Activated naive CD4-positive, alpha-beta T cell treated with anti-CD3 and anti-CD28 coated beads, Interleukin-2, amount 50 U/mL, for 24 hours (primary cell): ENCODE measurements around the gene CERS4.
"Not testable (repeated sequence)": the region's sequence is repeated elsewhere in the genome, so short reads cannot be mapped to it uniquely, and the experiment has no call there.

ENCODE experiments used
- H3K27ac Mint-ChIP-seq: one replicate; pipeline ENCODE4 v1.8.0; 2021; ENCODE audit warnings: mild to moderate bottlenecking, mixed read lengths
- H3K27me3 Mint-ChIP-seq: one replicate; pipeline ENCODE4 v1.8.0; 2021; ENCODE audit warnings: mixed read lengths
- H3K36me3 Mint-ChIP-seq: one replicate; pipeline ENCODE4 v1.8.0; 2021; ENCODE audit warnings: mixed read lengths
- H3K4me1 Mint-ChIP-seq: one replicate; pipeline ENCODE4 v1.8.0; 2021; ENCODE audit warnings: mixed read lengths
- H3K4me3 Mint-ChIP-seq: one replicate; pipeline ENCODE4 v1.8.0; 2021; ENCODE audit warnings: mild to moderate bottlenecking, mixed read lengths
- H3K9me3 Mint-ChIP-seq: one replicate; pipeline ENCODE4 v1.8.0; 2021; ENCODE audit warnings: mixed read lengths

The CERS4 gene

GRCh38 chr19:8206147-8207087, 2.8 kb upstream of the CERS4 start:
- no peaks in the 10 kb centered on the region for H3K27me3 Mint-ChIP-seq

GRCh38 chr19:8207326-8207725, 1.8 kb upstream of the CERS4 start:
- H3K36me3 Mint-ChIP-seq, H3K27me3 Mint-ChIP-seq, H3K4me3 Mint-ChIP-seq, H3K9me3 Mint-ChIP-seq, H3K27ac Mint-ChIP-seq: not testable (repeated sequence)
- H3K4me1 Mint-ChIP-seq = peaks cover 16% of the 10 kb centered on the region

More at GRCh38 chr19:8206147-8207087, 2.8 kb upstream of the CERS4 start:
- no peaks in the 10 kb centered on the region for H3K36me3 Mint-ChIP-seq
- H3K4me3 Mint-ChIP-seq = no peak overlapping the region
- H3K27ac Mint-ChIP-seq = no peak overlapping the region
- H3K4me1 Mint-ChIP-seq = peaks cover 9% of the 10 kb centered on the region
- H3K9me3 Mint-ChIP-seq = no peaks in the 10 kb centered on the region

GRCh38 chr19:8208119-8208921, 850 bp upstream of the CERS4 start:
- H3K4me3 Mint-ChIP-seq = peak overlapping the region; percentile 68
- no peak overlapping the region for H3K27ac Mint-ChIP-seq
- H3K36me3 Mint-ChIP-seq = peaks cover 2% of the 10 kb centered on the region
- no peaks in the 10 kb centered on the region for H3K27me3 Mint-ChIP-seq
- peaks cover 19% of the 10 kb centered on the region for H3K4me1 Mint-ChIP-seq
- H3K9me3 Mint-ChIP-seq = no peaks in the 10 kb centered on the region

- peak overlapping the region; percentile 97 for H3K4me3 Mint-ChIP-seq
- H3K27me3 Mint-ChIP-seq = no peaks in the 10 kb centered on the region
- peaks cover 30% of the 10 kb centered on the region for H3K4me1 Mint-ChIP-seq
- H3K9me3 Mint-ChIP-seq = no peaks in the 10 kb centered on the region
- peak overlapping the region; percentile 94 for H3K27ac Mint-ChIP-seq
- H3K36me3 Mint-ChIP-seq = peaks cover 2% of the 10 kb centered on the region
These were observed 550 bp downstream of the CERS4 start for GRCh38 chr19:8209462-8210378.

GRCh38 chr19:8210421-8211101, 1.4 kb downstream of the CERS4 start:
- H3K27me3 Mint-ChIP-seq = no peaks in the 10 kb centered on the region
- H3K4me3 Mint-ChIP-seq = peak overlapping the region; percentile 97
- H3K4me1 Mint-ChIP-seq = peaks cover 30% of the 10 kb centered on the region
- H3K36me3 Mint-ChIP-seq = peaks cover 2% of the 10 kb centered on the region
- no peaks in the 10 kb centered on the region for H3K9me3 Mint-ChIP-seq
- peak overlapping the region; percentile 94 for H3K27ac Mint-ChIP-seq

- no peak overlapping the region for H3K27ac Mint-ChIP-seq
- H3K36me3 Mint-ChIP-seq = peaks cover 4% of the 10 kb centered on the region
- no peaks in the 10 kb centered on the region for H3K27me3 Mint-ChIP-seq
- no peaks in the 10 kb centered on the region for H3K9me3 Mint-ChIP-seq
- peaks cover 34% of the 10 kb centered on the region for H3K4me1 Mint-ChIP-seq
- no peak overlapping the region for H3K4me3 Mint-ChIP-seq
These were observed 3.0 kb downstream of the CERS4 start for GRCh38 chr19:8212212-8212611.

- H3K27ac Mint-ChIP-seq = no peak overlapping the region
- no peaks in the 10 kb centered on the region for H3K27me3 Mint-ChIP-seq
- peaks cover 34% of the 10 kb centered on the region for H3K4me1 Mint-ChIP-seq
- H3K9me3 Mint-ChIP-seq = no peaks in the 10 kb centered on the region
- no peak overlapping the region for H3K4me3 Mint-ChIP-seq
- peaks cover 4% of the 10 kb centered on the region for H3K36me3 Mint-ChIP-seq
These were observed 3.7 kb downstream of the CERS4 start for GRCh38 chr19:8212916-8213315.

GRCh38 chr19:8213827-8214672, 4.9 kb downstream of the CERS4 start:
- peaks cover 4% of the 10 kb centered on the region for H3K36me3 Mint-ChIP-seq
- peaks cover 34% of the 10 kb centered on the region for H3K4me1 Mint-ChIP-seq
- H3K27me3 Mint-ChIP-seq = no peaks in the 10 kb centered on the region
- H3K27ac Mint-ChIP-seq = no peak overlapping the region
- no peak overlapping the region for H3K4me3 Mint-ChIP-seq
- H3K9me3 Mint-ChIP-seq = no peaks in the 10 kb centered on the region

GRCh38 chr19:8214802-8215201, 5.6 kb downstream of the CERS4 start:
- Mint-ChIP-seq H3K4me1 (peaks cover 32% of the 10 kb centered on the region), H3K4me3 (no peak overlapping the region), H3K36me3 (peaks cover 4% of the 10 kb centered on the region), H3K27ac (no peak overlapping the region), H3K27me3 (no peaks in the 10 kb centered on the region), H3K9me3 (no peaks in the 10 kb centered on the region)

GRCh38 chr19:8215783-8216182, 6.6 kb downstream of the CERS4 start:
- Mint-ChIP-seq H3K36me3 (peaks cover 4% of the 10 kb centered on the region), H3K4me3 (no peak overlapping the region), H3K4me1 (peaks cover 25% of the 10 kb centered on the region), H3K27ac (no peak overlapping the region), H3K9me3 (no peaks in the 10 kb centered on the region), H3K27me3 (no peaks in the 10 kb centered on the region)

GRCh38 chr19:8216357-8216756, 7.2 kb downstream of the CERS4 start:
- no peaks in the 10 kb centered on the region for H3K27me3 Mint-ChIP-seq
- H3K36me3 Mint-ChIP-seq = peaks cover 4% of the 10 kb centered on the region
- no peaks in the 10 kb centered on the region for H3K9me3 Mint-ChIP-seq
- peaks cover 25% of the 10 kb centered on the region for H3K4me1 Mint-ChIP-seq
- H3K4me3 Mint-ChIP-seq = no peak overlapping the region
- no peak overlapping the region for H3K27ac Mint-ChIP-seq

- not testable (repeated sequence) for H3K27me3 Mint-ChIP-seq, H3K4me3 Mint-ChIP-seq, H3K9me3 Mint-ChIP-seq, H3K36me3 Mint-ChIP-seq, H3K27ac Mint-ChIP-seq
- H3K4me1 Mint-ChIP-seq = peaks cover 15% of the 10 kb centered on the region
These were observed 9.0 kb downstream of the CERS4 start for GRCh38 chr19:8218127-8218526.

- Mint-ChIP-seq H3K27ac (no peak overlapping the region), H3K4me1 (peaks cover 4% of the 10 kb centered on the region), H3K27me3 (no peaks in the 10 kb centered on the region), H3K4me3 (no peak overlapping the region), H3K9me3 (no peaks in the 10 kb centered on the region), H3K36me3 (peaks cover 2% of the 10 kb centered on the region)
These were observed 11.3 kb downstream of the CERS4 start for GRCh38 chr19:8220481-8220880.

- no peak overlapping the region for H3K4me3 Mint-ChIP-seq
- H3K9me3 Mint-ChIP-seq = no peaks in the 10 kb centered on the region
- H3K27ac Mint-ChIP-seq = no peak overlapping the region
- peaks cover 4% of the 10 kb centered on the region for H3K4me1 Mint-ChIP-seq
- no peaks in the 10 kb centered on the region for H3K27me3 Mint-ChIP-seq
- H3K36me3 Mint-ChIP-seq = peaks cover 2% of the 10 kb centered on the region
These were observed 12.0 kb downstream of the CERS4 start for GRCh38 chr19:8221161-8221560.
